Activated naive CD8-positive, alpha-beta T cell (primary cell): ENCODE results near the gene NCCRP1.
"Not testable (repeated sequence)": the region's sequence is repeated elsewhere in the genome, so short reads cannot be mapped to it uniquely, and the experiment has no call there.

Experiments
- H3K27ac Mint-ChIP-seq: one replicate; pipeline ENCODE4 v1.8.0; 2021; ENCODE audit warnings: mixed read lengths
- H3K27me3 Mint-ChIP-seq: one replicate; pipeline ENCODE4 v1.8.0; 2021; ENCODE audit warnings: mixed read lengths
- H3K36me3 Mint-ChIP-seq: one replicate; pipeline ENCODE4 v1.8.0; 2021; ENCODE audit warnings: mixed read lengths
- H3K4me1 Mint-ChIP-seq: one replicate; pipeline ENCODE4 v1.8.0; 2021; ENCODE audit warnings: low read depth, mixed read lengths
- H3K4me3 Mint-ChIP-seq: one replicate; pipeline ENCODE4 v1.8.0; 2021; ENCODE audit warnings: mild to moderate bottlenecking, mixed read lengths
- H3K9me3 Mint-ChIP-seq: one replicate; pipeline ENCODE4 v1.8.0; 2021; ENCODE audit warnings: low read depth, mixed read lengths

The NCCRP1 gene

GRCh38 chr19:39203372-39204341 is 6.9 kb downstream of the NCCRP1 start, which contains the start of gene SYCN:
SYCN (minus strand) TSS chr19:39204263; CDS start chr19:39204254, 9 bp downstream.
- H3K27me3 Mint-ChIP-seq, result peaks cover 25% of the 10 kb centered on the region
- peaks cover 2% of the 10 kb centered on the region for H3K4me1 Mint-ChIP-seq
- H3K4me3 Mint-ChIP-seq, result no peak within 1 kb of the TSS
- no peaks in the 10 kb centered on the region for H3K36me3 Mint-ChIP-seq
- H3K27ac Mint-ChIP-seq, result no peak within 1 kb of the TSS
- H3K9me3 Mint-ChIP-seq, result no peaks in the 10 kb centered on the region

GRCh38 chr19:39205449-39205764 is 8.6 kb downstream of the NCCRP1 start:
- H3K27ac Mint-ChIP-seq, result no peak overlapping the region
- H3K36me3 Mint-ChIP-seq, result no peaks in the 10 kb centered on the region
- peaks cover 2% of the 10 kb centered on the region for H3K4me1 Mint-ChIP-seq
- peaks cover 23% of the 10 kb centered on the region for H3K27me3 Mint-ChIP-seq
- H3K9me3 Mint-ChIP-seq, result no peaks in the 10 kb centered on the region
- H3K4me3 Mint-ChIP-seq, result no peak overlapping the region

DNA sequence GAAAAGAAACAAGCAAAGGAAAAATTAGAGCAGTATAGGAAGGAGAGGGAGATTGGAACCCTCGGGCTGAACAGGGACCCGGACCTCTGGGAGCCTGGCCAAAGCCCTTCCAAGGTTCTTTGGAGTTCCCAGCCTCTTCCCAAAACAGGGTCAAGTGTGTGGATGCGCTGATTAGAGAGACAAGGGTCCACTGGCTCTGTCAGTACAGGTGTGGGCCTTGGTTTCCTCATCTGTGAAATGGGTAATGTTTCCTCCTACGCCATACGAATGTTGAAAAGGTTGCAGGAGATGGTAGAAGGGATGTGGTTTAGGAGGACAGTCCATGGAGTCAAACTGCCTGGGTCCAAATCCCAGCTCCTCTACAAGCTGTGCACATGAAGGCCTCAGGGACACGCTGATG is 9.4 kb downstream of the NCCRP1 start:
- Mint-ChIP-seq H3K36me3 (no peaks in the 10 kb centered on the region), H3K27me3 (peaks cover 16% of the 10 kb centered on the region), H3K4me1 (peaks cover 2% of the 10 kb centered on the region), H3K4me3 (no peak overlapping the region), H3K27ac (no peak overlapping the region), H3K9me3 (no peaks in the 10 kb centered on the region)

DNA sequence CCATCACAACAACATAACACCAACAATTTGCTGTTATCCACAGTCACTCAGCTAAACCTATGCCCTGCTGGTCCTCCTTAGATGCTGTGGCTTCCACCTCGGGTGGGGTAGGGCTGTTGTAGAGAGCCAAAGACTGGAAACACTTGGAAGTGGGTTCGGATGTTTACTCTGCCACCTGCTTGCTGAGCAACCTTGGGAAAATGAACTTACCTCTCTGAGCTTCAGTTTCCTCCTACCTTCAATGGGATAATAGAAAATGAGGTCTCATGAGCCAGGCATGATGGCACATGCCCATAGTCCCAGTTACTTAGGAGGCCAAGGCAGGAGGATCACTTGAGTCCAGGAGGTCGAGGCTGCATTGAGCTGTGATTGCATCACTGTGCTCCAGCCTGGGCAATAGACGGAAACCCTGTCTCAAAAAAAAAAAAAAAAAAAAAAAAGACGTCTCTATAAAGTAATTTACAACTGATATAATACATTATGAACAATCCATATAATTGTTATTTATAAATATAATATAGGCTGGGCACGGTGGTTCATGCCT is 10.6 kb downstream of the NCCRP1 start:
- H3K4me3 Mint-ChIP-seq, result no peak overlapping the region
- no peak overlapping the region for H3K27ac Mint-ChIP-seq
- H3K4me1 Mint-ChIP-seq, result peaks cover 2% of the 10 kb centered on the region
- H3K9me3 Mint-ChIP-seq, result no peaks in the 10 kb centered on the region
- no peaks in the 10 kb centered on the region for H3K36me3 Mint-ChIP-seq
- H3K27me3 Mint-ChIP-seq, result peaks cover 10% of the 10 kb centered on the region

DNA sequence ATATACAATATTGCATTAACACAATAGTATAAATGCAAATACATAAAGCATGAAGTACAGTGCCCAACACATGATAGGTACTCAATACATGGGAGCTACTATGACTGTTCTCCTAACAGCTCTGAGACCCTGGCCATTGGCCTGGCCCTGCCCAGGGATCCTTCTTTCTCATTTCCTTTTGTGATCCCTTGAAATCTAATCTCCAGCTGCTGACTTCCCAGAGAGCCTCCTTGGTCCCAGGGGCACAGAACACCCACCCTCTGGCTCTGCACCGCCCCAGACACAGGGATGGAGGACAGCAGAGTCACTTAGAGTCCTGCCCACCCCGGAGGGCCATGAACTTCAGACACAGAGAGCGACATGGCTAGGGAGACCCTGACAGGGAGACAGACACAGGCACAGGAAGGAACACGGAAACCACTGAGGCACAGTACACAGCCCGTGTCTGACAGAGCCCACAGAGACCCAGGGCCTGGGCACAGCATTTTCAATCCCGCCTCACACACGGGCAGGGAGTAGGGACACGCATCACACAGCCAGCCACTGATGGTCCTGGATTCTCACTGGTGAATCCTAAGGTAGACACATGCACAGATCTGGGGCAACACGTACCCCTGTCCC is 11.5 kb downstream of the NCCRP1 start:
- H3K27me3 Mint-ChIP-seq, result peaks cover 5% of the 10 kb centered on the region
- H3K4me1 Mint-ChIP-seq, result peaks cover under 1% of the 10 kb centered on the region
- no peak overlapping the region for H3K4me3 Mint-ChIP-seq
- no peaks in the 10 kb centered on the region for H3K36me3 Mint-ChIP-seq
- H3K27ac Mint-ChIP-seq, result no peak overlapping the region
- no peaks in the 10 kb centered on the region for H3K9me3 Mint-ChIP-seq

DNA sequence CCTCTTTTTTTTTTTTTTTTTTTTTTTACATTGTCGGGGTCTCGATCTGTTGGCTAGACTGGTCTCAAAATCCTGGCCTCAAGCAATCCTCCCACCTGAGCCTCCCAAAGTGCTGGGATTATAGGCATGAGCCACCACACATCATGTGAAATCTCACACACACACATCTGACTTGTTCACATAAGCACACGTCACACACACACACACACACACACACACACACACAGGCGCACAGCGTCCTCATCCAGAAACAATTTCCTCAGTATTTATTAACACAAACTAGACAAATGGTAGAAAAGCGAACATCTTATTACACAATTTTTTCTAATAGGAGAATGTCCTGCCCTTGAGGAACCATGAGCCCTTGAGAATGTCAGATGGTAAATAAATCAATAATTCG is 12.4 kb downstream of the NCCRP1 start:
- Mint-ChIP-seq H3K27ac (no peak overlapping the region), H3K9me3 (no peaks in the 10 kb centered on the region), H3K36me3 (no peaks in the 10 kb centered on the region), H3K4me3 (no peak overlapping the region), H3K27me3 (peaks cover 5% of the 10 kb centered on the region), H3K4me1 (no peaks in the 10 kb centered on the region)

- H3K9me3 Mint-ChIP-seq, result no peaks in the 10 kb centered on the region
- H3K27ac Mint-ChIP-seq, result no peak overlapping the region
- H3K4me3 Mint-ChIP-seq, result no peak overlapping the region
- no peaks in the 10 kb centered on the region for H3K4me1 Mint-ChIP-seq
- peaks cover under 1% of the 10 kb centered on the region for H3K27me3 Mint-ChIP-seq
- no peaks in the 10 kb centered on the region for H3K36me3 Mint-ChIP-seq
These were observed 15.1 kb downstream of the NCCRP1 start for GRCh38 chr19:39211731-39212374.

DNA sequence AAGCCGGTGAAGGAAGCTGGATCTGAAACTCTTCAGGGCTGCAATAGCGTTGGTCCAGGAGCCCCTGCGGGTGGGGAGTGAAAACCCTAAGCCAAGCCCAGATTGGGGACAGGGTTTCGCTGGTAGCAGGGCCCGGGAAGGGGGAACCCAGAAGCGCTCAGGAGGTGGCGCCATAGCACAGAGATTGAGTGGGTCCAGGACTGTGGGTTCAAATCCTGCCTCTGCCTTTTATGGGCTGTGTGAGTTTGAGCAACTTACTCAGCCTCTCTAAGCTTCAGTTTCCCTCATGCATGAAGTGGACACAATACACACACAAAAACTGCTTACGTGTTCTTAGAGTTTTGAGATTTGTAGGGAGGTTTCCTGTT is 15.6 kb downstream of the NCCRP1 start:
- H3K9me3 Mint-ChIP-seq, result no peaks in the 10 kb centered on the region
- H3K4me1 Mint-ChIP-seq, result no peaks in the 10 kb centered on the region
- H3K4me3 Mint-ChIP-seq, result no peak overlapping the region
- no peak overlapping the region for H3K27ac Mint-ChIP-seq
- peaks cover 4% of the 10 kb centered on the region for H3K36me3 Mint-ChIP-seq
- H3K27me3 Mint-ChIP-seq, result peaks cover 5% of the 10 kb centered on the region

DNA sequence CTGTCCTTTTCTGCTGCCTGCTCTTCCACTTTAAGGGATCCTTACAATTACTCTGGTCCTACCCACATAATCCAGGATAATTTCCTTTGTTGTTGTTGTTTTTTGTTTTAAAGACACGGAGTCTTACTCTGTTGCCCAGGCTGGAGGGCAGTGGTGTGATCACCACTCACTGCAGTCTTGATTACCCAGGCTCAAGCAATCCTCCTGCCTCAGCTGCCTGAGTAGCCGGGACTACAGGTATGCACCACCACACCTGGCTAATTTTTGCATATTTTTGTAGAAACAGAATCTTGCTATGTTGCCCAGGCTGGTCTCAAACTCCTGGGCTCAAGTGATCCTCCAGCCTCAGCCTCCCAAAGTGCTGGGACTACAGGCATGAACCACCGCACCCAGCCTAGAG is 18.6 kb downstream of the NCCRP1 start:
- H3K9me3 Mint-ChIP-seq, H3K27me3 Mint-ChIP-seq, H3K4me1 Mint-ChIP-seq, H3K36me3 Mint-ChIP-seq, H3K4me3 Mint-ChIP-seq, H3K27ac Mint-ChIP-seq: not testable (repeated sequence)

DNA sequence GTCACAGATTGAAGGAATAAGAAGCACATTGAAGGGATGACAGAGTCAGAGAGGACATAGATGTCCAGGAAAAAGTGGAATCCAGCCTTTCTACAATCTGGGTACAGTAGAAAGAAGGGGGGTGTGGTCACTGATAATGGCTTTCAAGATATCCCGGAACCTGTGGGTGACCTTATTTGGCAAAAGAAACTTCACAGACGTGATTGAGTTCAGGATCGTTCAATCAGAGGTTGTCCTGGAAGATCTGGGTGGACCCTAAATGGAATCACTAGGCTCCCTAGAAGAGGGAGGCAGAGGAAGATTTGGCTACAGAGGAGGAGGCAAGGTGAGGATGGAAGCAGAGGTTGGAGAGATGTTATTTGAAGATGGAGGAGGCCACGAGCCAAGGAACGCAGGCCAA is 20.3 kb downstream of the NCCRP1 start:
- Mint-ChIP-seq H3K36me3 (peaks cover 4% of the 10 kb centered on the region), H3K27me3 (peaks cover 14% of the 10 kb centered on the region), H3K4me1 (no peaks in the 10 kb centered on the region), H3K4me3 (no peak overlapping the region), H3K9me3 (no peaks in the 10 kb centered on the region), H3K27ac (no peak overlapping the region)

- Mint-ChIP-seq H3K36me3 (peaks cover 4% of the 10 kb centered on the region), H3K27me3 (peaks cover 16% of the 10 kb centered on the region), H3K27ac (no peak overlapping the region)
These were observed 21.7 kb downstream of the NCCRP1 start for GRCh38 chr19:39218230-39219007.

DNA sequence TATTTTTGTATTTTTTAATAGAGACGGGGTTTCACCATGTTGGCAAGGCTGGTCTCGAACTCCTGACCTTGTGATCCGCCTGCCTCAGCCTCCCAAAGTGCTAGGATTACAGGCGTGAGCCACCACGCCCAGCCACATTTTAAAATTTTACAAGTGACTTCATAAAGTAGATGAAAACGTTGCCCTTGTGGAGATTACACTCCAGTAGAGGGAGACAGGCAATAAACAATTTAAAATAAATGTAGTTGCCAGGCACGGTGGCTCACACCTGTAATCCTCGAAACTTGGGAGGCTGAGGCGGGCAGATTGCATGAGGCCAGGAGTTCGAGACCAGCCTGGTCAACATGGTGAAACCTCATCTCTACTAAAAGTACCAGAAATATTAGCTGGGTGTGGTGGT is 22.3 kb downstream of the NCCRP1 start:
- not testable (repeated sequence) for H3K4me3 Mint-ChIP-seq, H3K27ac Mint-ChIP-seq, H3K36me3 Mint-ChIP-seq, H3K9me3 Mint-ChIP-seq, H3K4me1 Mint-ChIP-seq
- H3K27me3 Mint-ChIP-seq, result peaks cover 18% of the 10 kb centered on the region

More at GRCh38 chr19:39218230-39219007, 21.7 kb downstream of the NCCRP1 start:
- H3K9me3 Mint-ChIP-seq, result no peaks in the 10 kb centered on the region
- no peak overlapping the region for H3K4me3 Mint-ChIP-seq
- H3K4me1 Mint-ChIP-seq, result no peaks in the 10 kb centered on the region

- Mint-ChIP-seq H3K27me3 (peaks cover 19% of the 10 kb centered on the region), H3K27ac (no peak overlapping the region), H3K9me3 (no peaks in the 10 kb centered on the region), H3K4me1 (no peaks in the 10 kb centered on the region), H3K36me3 (no peaks in the 10 kb centered on the region), H3K4me3 (no peak overlapping the region)
These were observed 27.0 kb downstream of the NCCRP1 start for GRCh38 chr19:39223703-39224279.

- H3K27me3 Mint-ChIP-seq, result peaks cover 17% of the 10 kb centered on the region
These were observed 28.1 kb downstream of the NCCRP1 start for GRCh38 chr19:39224910-39225309.

More at GRCh38 chr19:39224910-39225309, 28.1 kb downstream of the NCCRP1 start:
- Mint-ChIP-seq H3K27ac (no peak overlapping the region), H3K9me3 (no peaks in the 10 kb centered on the region), H3K4me3 (no peak overlapping the region), H3K4me1 (no peaks in the 10 kb centered on the region), H3K36me3 (no peaks in the 10 kb centered on the region)
